Lower leg skin (tissue), 4 donors: Measurements from ENCODE around the gene DPH2. TPM values are rescaled to one million over a fixed set of nuclear protein-coding genes. Genes with fewer than 3 reads are reported as not detected.

Experiments
- DNase-seq, 2 donors: peaks; one replicate each; pipeline ENCODE4 v3.0.0-alpha.2; 2019; ENCODE audit warnings: low spot score in 2 of 2
- H3K4me3 ChIP-seq: fragments of 200-600 bp; sonication (generic); 2 replicates; pipeline ENCODE4 v1.5.1; 2017; ENCODE audit warnings: mild to moderate bottlenecking, low read depth; ENCODE audit not compliant: poor library complexity, severe bottlenecking
- CTCF ChIP-seq, 3 donors: fragments of 450-650 bp; IDR thresholded peaks; one replicate each; pipeline ENCODE4 v1.5.1; 2016; ENCODE audit warnings: antibody characterized with exemption in 3 of 3, mild to moderate bottlenecking in 3 of 3, moderate library complexity in 2 of 3
- POLR2A ChIP-seq, 2 donors: fragments of 450-650 bp; IDR thresholded peaks; one replicate each; pipeline ENCODE4 v1.6.1; 2016 to 2017; ENCODE audit warnings: antibody characterized with exemption in 2 of 2, mild to moderate bottlenecking in 1 of 2, moderate library complexity in 1 of 2
- WGBS, 2 donors: methylation state at CpG; one replicate each; pipeline ENCODE4 v1.1.5; 2018; 5-methylcytosine and 5-hydroxymethylcytosine counted together
- intact Hi-C: fragments of 100-400 bp; cut with DNase I; formaldehyde crosslinking; loops from one replicate; pipeline ENCODE4 v1.15.0; 2023; ENCODE audit warnings: low total_unique reads
- total RNA-seq, 4 donors: library from RNA; depleted of rRNA; stranded (reverse); fragments of >200 nt; gene quantifications; one replicate each; pipeline ENCODE4 v1.1.0, GENCODE V29; 2016

The DPH2 gene
- total RNA-seq, 4 donors from 2014 or later = 12.8 to 26.6 (median 17.7) TPM

GRCh38 chr1:43977376-43978263, 7.8 kb downstream of the DPH2 start:
- 89 to 92% methylated on average over 9 of the region's 9 CpGs for WGBS, 2 donors
- TF ChIP-seq POLR2A (IDR thresholded peaks at IDR 0.05) (no peak), CTCF (IDR thresholded peaks at IDR 0.05) (no peak)
- DNase-seq = no peak
- no peak overlapping the region for H3K4me3 ChIP-seq
- intact Hi-C loops = no loop called here

GRCh38 chr1:43978264-43978550, 8.4 kb downstream of the DPH2 start:
- no peak overlapping the region for H3K4me3 ChIP-seq
- intact Hi-C loops = no loop called here
- TF ChIP-seq CTCF (IDR thresholded peaks at IDR 0.05) = no peak
- no peak for TF ChIP-seq POLR2A (IDR thresholded peaks at IDR 0.05)
- 75 to 80% methylated on average over 4 to 5 of the region's 5 CpGs for WGBS, 2 donors
- DNase-seq = no peak

GRCh38 chr1:43978551-43979260, 8.9 kb downstream of the DPH2 start, which contains the start of gene B4GALT2:
B4GALT2 (plus strand) TSS chr1:43979210; CDS start chr1:43981161, 1,951 bp downstream.
- intact Hi-C loops = no loop called here
- no peak for DNase-seq
- no peak for TF ChIP-seq POLR2A (IDR thresholded peaks at IDR 0.05)
- no peak for TF ChIP-seq CTCF (IDR thresholded peaks at IDR 0.05)
- WGBS, 2 donors = 6 to 9% methylated on average over 41 to 44 of the region's 54 CpGs
- peak within 1 kb of the TSS; percentile 46 for H3K4me3 ChIP-seq

GRCh38 chr1:43979261-43979527, 9.4 kb downstream of the DPH2 start:
- no peak for TF ChIP-seq CTCF (IDR thresholded peaks at IDR 0.05)
- TF ChIP-seq POLR2A (IDR thresholded peaks at IDR 0.05) = no peak
- H3K4me3 ChIP-seq = peak overlapping the region; percentile 46
- DNase-seq = no peak
- intact Hi-C loops = no loop called here
- 0% methylated on average over 4 to 6 of the region's 45 CpGs for WGBS, 2 donors

- peak in 1 of 2 donors; percentile 90 for DNase-seq
- intact Hi-C loops = no loop called here
- 3 to 6% methylated on average over 13 to 40 of the region's 45 CpGs for WGBS, 2 donors
Measured at GRCh38 chr1:43979528-43980254, 9.9 kb downstream of the DPH2 start.

More at GRCh38 chr1:43979528-43980254, 9.9 kb downstream of the DPH2 start:
- H3K4me3 ChIP-seq = peak overlapping the region; percentile 46
- TF ChIP-seq CTCF (IDR thresholded peaks at IDR 0.05) = no peak
- no peak for TF ChIP-seq POLR2A (IDR thresholded peaks at IDR 0.05)
